Urinary bladder (tissue), 4 donors: ENCODE results near the gene ZNF582. TPM values are rescaled to one million over a fixed set of nuclear protein-coding genes. Genes with fewer than 3 reads are reported as not detected.

Experiments used
- DNase-seq: peaks from one replicate; pipeline ENCODE4 v3.0.0-alpha.2; 2015; ENCODE audit errors: extremely low spot score
- H3K27ac ChIP-seq: one replicate; pipeline ENCODE4 v1.5.1; 2013; ENCODE audit warnings: low read depth, mild to moderate bottlenecking, moderate library complexity
- H3K36me3 ChIP-seq: one replicate; pipeline ENCODE4 v1.6.1; 2013; ENCODE audit warnings: mild to moderate bottlenecking, moderate library complexity; ENCODE audit not compliant: insufficient read depth
- H3K4me1 ChIP-seq: one replicate; pipeline ENCODE4 v1.6.1; 2013; ENCODE audit warnings: mild to moderate bottlenecking, moderate library complexity; ENCODE audit not compliant: insufficient read depth
- H3K4me3 ChIP-seq: one replicate; pipeline ENCODE4 v1.5.1; 2013; ENCODE audit warnings: low read depth, low read length
- WGBS: extraction: QIAGEN DNeasy Blood & Tissue Kit; methylation state at CpG from one replicate; pipeline ENCODE4 v1.1.7; 2013; 5-methylcytosine and 5-hydroxymethylcytosine counted together
- polyA plus RNA-seq: library from polyadenylated mRNA; stranded (reverse); fragments of 200-250 nt; gene quantifications from one replicate; pipeline ENCODE4 v1.2.3, GENCODE V29; 2013
- total RNA-seq: library from RNA; depleted of rRNA; stranded (reverse); fragments of >200 nt; gene quantifications from one replicate; pipeline ENCODE4 v1.2.3, GENCODE V29; 2014
- donor health status: healthy with polysubstance abuse.
- donor health status: healthy.

ZNF582 gene
- total RNA-seq (5.3 TPM), polyA plus RNA-seq (4.0 TPM)

GRCh38 chr19:56393119-56394012, at the start of gene ZNF582:
Gene ZNF582, minus strand, starts transcription at chr19:56393534. Its CDS starts 1,782 bp downstream, at chr19:56391752.
- under 1% methylated on average over 73 of the region's 73 CpGs for WGBS
- Histone ChIP-seq H3K27ac (peak within 1 kb of the TSS; percentile 93), H3K4me1 (peaks cover 1% of the 10 kb centered on the region), H3K36me3 (peaks cover 2% of the 10 kb centered on the region), H3K4me3 (peak within 1 kb of the TSS; percentile 73)
- DNase-seq: peak; percentile 93

- H3K36me3 ChIP-seq: peaks cover 1% of the 10 kb centered on the region
- no peaks in the 10 kb centered on the region for H3K4me1 ChIP-seq
- H3K4me3 ChIP-seq: no peak overlapping the region
- H3K27ac ChIP-seq: no peak overlapping the region
- no peak for DNase-seq
- 97% methylated on average over 8 of the region's 8 CpGs for WGBS
Observed at GRCh38 chr19:56441206-56441792, 48.0 kb upstream of the ZNF582 start.

GRCh38 chr19:56423985-56424353, 30.6 kb upstream of the ZNF582 start:
- H3K27ac ChIP-seq: no peak overlapping the region
- H3K36me3 ChIP-seq: peaks cover 2% of the 10 kb centered on the region
- 89% methylated on average over 1 of the region's 1 CpG for WGBS
- no peaks in the 10 kb centered on the region for H3K4me1 ChIP-seq
- no peak for DNase-seq
- no peak overlapping the region for H3K4me3 ChIP-seq

GRCh38 chr19:56423276-56423984, 30.1 kb upstream of the ZNF582 start:
- Histone ChIP-seq H3K36me3 (peaks cover 2% of the 10 kb centered on the region), H3K4me3 (no peak overlapping the region), H3K4me1 (no peaks in the 10 kb centered on the region), H3K27ac (no peak overlapping the region)
- 94% methylated on average over 5 of the region's 5 CpGs for WGBS
- DNase-seq: no peak

- H3K4me1 ChIP-seq: no peaks in the 10 kb centered on the region
- H3K36me3 ChIP-seq: peaks cover 8% of the 10 kb centered on the region
- DNase-seq: no peak
- H3K27ac ChIP-seq: no peak overlapping the region
- WGBS: 93% methylated on average over 4 of the region's 4 CpGs
- peak overlapping the region; percentile 73 for H3K4me3 ChIP-seq
Observed at GRCh38 chr19:56405062-56405461, 11.7 kb upstream of the ZNF582 start.

- H3K4me3 ChIP-seq: peak overlapping the region; percentile 73
- DNase-seq: no peak
- no peak overlapping the region for H3K27ac ChIP-seq
- peaks cover 8% of the 10 kb centered on the region for H3K36me3 ChIP-seq
- 47% methylated on average over 9 of the region's 9 CpGs for WGBS
- no peaks in the 10 kb centered on the region for H3K4me1 ChIP-seq
Observed at GRCh38 chr19:56404705-56405056, 11.3 kb upstream of the ZNF582 start.

- under 1% methylated on average over 70 of the region's 70 CpGs for WGBS
- H3K4me3 ChIP-seq: peak within 1 kb of the TSS; percentile 73
Observed at GRCh38 chr19:56403764-56404704, 10.7 kb upstream of the ZNF582 start, which contains the start of gene ZNF583. Gene ZNF583, plus strand, starts transcription at chr19:56404332. Its CDS starts 2,783 bp downstream, at chr19:56407115.

GRCh38 chr19:56403261-56403660, 9.9 kb upstream of the ZNF582 start:
- H3K4me1 ChIP-seq: no peaks in the 10 kb centered on the region
- 5% methylated on average over 9 of the region's 9 CpGs for WGBS
- no peak overlapping the region for H3K27ac ChIP-seq
- DNase-seq: no peak
- peak overlapping the region; percentile 73 for H3K4me3 ChIP-seq
- no peaks in the 10 kb centered on the region for H3K36me3 ChIP-seq

More at GRCh38 chr19:56403764-56404704, 10.7 kb upstream of the ZNF582 start, which contains the start of gene ZNF583:
- peak; percentile 91 for DNase-seq
- no peaks in the 10 kb centered on the region for H3K4me1 ChIP-seq
- H3K27ac ChIP-seq: peak within 1 kb of the TSS; percentile 94
- peaks cover 4% of the 10 kb centered on the region for H3K36me3 ChIP-seq

GRCh38 chr19:56400485-56400884, 7.2 kb upstream of the ZNF582 start:
- no peak for DNase-seq
- 96% methylated on average over 4 of the region's 4 CpGs for WGBS
- Histone ChIP-seq H3K4me1 (no peaks in the 10 kb centered on the region), H3K27ac (no peak overlapping the region), H3K4me3 (no peak overlapping the region), H3K36me3 (no peaks in the 10 kb centered on the region)

GRCh38 chr19:56398809-56399208, 5.5 kb upstream of the ZNF582 start:
- no peak overlapping the region for H3K4me3 ChIP-seq
- H3K27ac ChIP-seq: no peak overlapping the region
- H3K36me3 ChIP-seq: no peaks in the 10 kb centered on the region
- WGBS: 67% methylated on average over 5 of the region's 5 CpGs
- peaks cover 1% of the 10 kb centered on the region for H3K4me1 ChIP-seq
- DNase-seq: no peak

- H3K36me3 ChIP-seq: peaks cover 9% of the 10 kb centered on the region
- H3K4me1 ChIP-seq: no peaks in the 10 kb centered on the region
- DNase-seq: no peak
- no peak overlapping the region for H3K4me3 ChIP-seq
- WGBS: 93% methylated on average over 8 of the region's 8 CpGs
- no peak overlapping the region for H3K27ac ChIP-seq
Observed at GRCh38 chr19:56383826-56384605, 9.3 kb downstream of the ZNF582 start.
